NCI-H1417 treated with DMSO at 0.1 percent for 48 hours (cell line): ENCODE measurements around the gene GGCX.
"Not testable (repeated sequence)": the region's sequence is repeated elsewhere in the genome, so short reads cannot be mapped to it uniquely, and the experiment has no call there.

Source experiments
- DNase-seq: peaks from one replicate; lab custom pipeline; 2025; lab: John Stamatoyannopoulos, UW

The GGCX gene

GRCh38 chr2:85575739-85576138 is 14.4 kb upstream of the GGCX start:
- DNase-seq, result no peak

GRCh38 chr2:85566265-85566664 is 5.0 kb upstream of the GGCX start:
- no peak for DNase-seq

GRCh38 chr2:85564144-85564563 is 2.9 kb upstream of the GGCX start:
- DNase-seq, result no peak

- DNase-seq, result no peak
Observed at GRCh38 chr2:85560812-85561279, 447 bp downstream of the GGCX start.

- not testable (repeated sequence) for DNase-seq
Observed at GRCh38 chr2:85560403-85560726, 928 bp downstream of the GGCX start.

GRCh38 chr2:85558160-85558559 is 3.1 kb downstream of the GGCX start:
- no peak for DNase-seq

GRCh38 chr2:85557130-85557529 is 4.2 kb downstream of the GGCX start:
- no peak for DNase-seq

GRCh38 chr2:85554980-85555612 is 6.2 kb downstream of the GGCX start:
- no peak for DNase-seq

GRCh38 chr2:85553184-85553583 is 8.1 kb downstream of the GGCX start:
- DNase-seq, result no peak

GRCh38 chr2:85551698-85552678 is 9.3 kb downstream of the GGCX start:
- no peak for DNase-seq

GRCh38 chr2:85550486-85550885 is 10.8 kb downstream of the GGCX start:
- no peak for DNase-seq

GRCh38 chr2:85549826-85550225 is 11.5 kb downstream of the GGCX start:
- DNase-seq, result no peak

- no peak for DNase-seq
Observed at GRCh38 chr2:85549095-85549494, 12.2 kb downstream of the GGCX start.

GRCh38 chr2:85548608-85548900 is 12.7 kb downstream of the GGCX start:
- no peak for DNase-seq

GRCh38 chr2:85547859-85548607 is 13.3 kb downstream of the GGCX start:
- DNase-seq, result no peak

GRCh38 chr2:85547089-85547858 is 14.0 kb downstream of the GGCX start:
- DNase-seq, result no peak

- DNase-seq, result no peak
Observed at GRCh38 chr2:85545780-85546240, 15.5 kb downstream of the GGCX start.

GRCh38 chr2:85544915-85545779 is 16.1 kb downstream of the GGCX start:
- not testable (repeated sequence) for DNase-seq

GRCh38 chr2:85544254-85544691 is 17.0 kb downstream of the GGCX start:
- not testable (repeated sequence) for DNase-seq

GRCh38 chr2:85542777-85543176 is 18.5 kb downstream of the GGCX start:
- no peak for DNase-seq
